Natural killer cell (primary cell): ENCODE data around the gene MAGIX. TPM values are rescaled to one million over a fixed set of nuclear protein-coding genes. Genes with fewer than 3 reads are reported as not detected.

ENCODE experiments used
- ATAC-seq, 3 donors: fragments of 150-1000 bp in 2 of 3; fragments of 200-7000 bp in 1 of 3; cut with Tn5 transposase; 1 replicate in 1 of 3; 2 replicates in 2 of 3; pipeline ENCODE4 v1.10.0; 2021; ENCODE audit warnings: mild to moderate bottlenecking in 2 of 3, moderate library complexity in 2 of 3
- DNase-seq, 2 donors: peaks; one replicate each; pipeline versions ENCODE4 v3.0.0 to v3.0.0-alpha.2; 2013 to 2021; ENCODE audit warnings: mixed read lengths in 1 of 2
- H3K27ac ChIP-seq: one replicate; pipeline ENCODE4 v1.5.1; 2013; ENCODE audit warnings: mild to moderate bottlenecking, low read length
- H3K27me3 ChIP-seq: one replicate; pipeline ENCODE4 v1.6.1; 2013; ENCODE audit warnings: low read length; ENCODE audit not compliant: control insufficient read depth, insufficient read depth
- H3K36me3 ChIP-seq: one replicate; pipeline ENCODE4 v1.6.1; 2013; ENCODE audit warnings: low read length; ENCODE audit not compliant: control insufficient read depth, insufficient read depth
- H3K4me1 ChIP-seq: one replicate; pipeline ENCODE4 v1.6.1; 2013; ENCODE audit warnings: low read length; ENCODE audit not compliant: control insufficient read depth, insufficient read depth
- H3K4me3 ChIP-seq: one replicate; pipeline ENCODE4 v1.5.1; 2013; ENCODE audit warnings: low read length
- H3K9me3 ChIP-seq: one replicate; pipeline ENCODE4 v1.6.1; 2013; ENCODE audit warnings: low read length; ENCODE audit not compliant: control insufficient read depth, insufficient read depth
- H3K27ac Mint-ChIP-seq, 2 donors: one replicate each; pipeline ENCODE4 v1.8.0; 2022; ENCODE audit warnings: mild to moderate bottlenecking in 2 of 2, mixed read lengths in 2 of 2, moderate library complexity in 1 of 2
- H3K27me3 Mint-ChIP-seq, 2 donors: one replicate each; pipeline ENCODE4 v1.8.0; 2022; ENCODE audit warnings: low read depth in 2 of 2, mixed read lengths in 2 of 2
- H3K36me3 Mint-ChIP-seq: one replicate; pipeline ENCODE4 v1.8.0; 2022; ENCODE audit warnings: mixed read lengths
- H3K4me1 Mint-ChIP-seq, 2 donors: one replicate each; pipeline ENCODE4 v1.8.0; 2022; ENCODE audit warnings: mixed read lengths in 2 of 2
- H3K4me3 Mint-ChIP-seq: one replicate; pipeline ENCODE4 v1.8.0; 2022; ENCODE audit warnings: mild to moderate bottlenecking, moderate library complexity, mixed read lengths
- H3K9me3 Mint-ChIP-seq, 2 donors: one replicate each; pipeline ENCODE4 v1.8.0; 2022; ENCODE audit warnings: mixed read lengths in 2 of 2
- CTCF ChIP-seq: fragments of 200-600 bp; IDR thresholded peaks from one replicate; pipeline ENCODE4 v1.8.0; 2022; ENCODE audit warnings: antibody characterized with exemption
- WGBS: methylation state at CpG from one replicate; pipeline ENCODE4 v1.1.7; 2013; ENCODE audit warnings: missing lambda C conversion rate; ENCODE audit not compliant: insufficient coverage; 5-methylcytosine and 5-hydroxymethylcytosine counted together
- intact Hi-C: fragments of 100-400 bp; cut with micrococcal nuclease; formaldehyde crosslinking; loops from one replicate; pipeline ENCODE4 v1.14.2; 2022
- total RNA-seq, 4 donors: library from RNA; stranded (reverse); fragments of 120-200 nt in 1 of 4; gene quantifications; one replicate each; pipeline versions ENCODE4 v1.2.3 to v1.2.4, GENCODE V29; 2013 to 2022

MAGIX gene
- total RNA-seq, 3 donors from 2014 or later (not counting 1 experiment from before 2014, with no cell fraction given), result 1.00 to 1.7 (median 1.2) TPM

- H3K27ac Mint-ChIP-seq, result peak overlapping the region in 1 of 2 donors; percentile 54
- ATAC-seq (no peak), DNase-seq (no peak)
- 86% methylated on average over 25 of the region's 27 CpGs for WGBS
- Histone ChIP-seq H3K27ac (no peak overlapping the region), H3K27me3 (no peaks in the 10 kb centered on the region), H3K9me3 (no peaks in the 10 kb centered on the region), H3K36me3 (peaks cover 16% of the 10 kb centered on the region), H3K4me1 (peaks cover 21% of the 10 kb centered on the region), H3K4me3 (no peak overlapping the region)
- TF ChIP-seq CTCF, result no peak
- no peak overlapping the region for H3K4me3 Mint-ChIP-seq
- no peaks in the 10 kb centered on the region for H3K27me3 Mint-ChIP-seq
- H3K36me3 Mint-ChIP-seq, result no peaks in the 10 kb centered on the region
- intact Hi-C loops, result no loop called here
- H3K9me3 Mint-ChIP-seq, result no peaks in the 10 kb centered on the region
- peaks cover 0 to 20% of the 10 kb centered on the region in 2 donors for H3K4me1 Mint-ChIP-seq
Measured at GRCh38 chrX:49176421-49177326, 14.1 kb downstream of the MAGIX start.

- Mint-ChIP-seq H3K27ac (peak overlapping the region in 1 of 2 donors; percentile 69), H3K4me1 (peaks cover 0 to 24% of the 10 kb centered on the region in 2 donors), H3K4me3 (no peak overlapping the region), H3K27me3 (no peaks in the 10 kb centered on the region), H3K36me3 (no peaks in the 10 kb centered on the region), H3K9me3 (no peaks in the 10 kb centered on the region)
- Histone ChIP-seq H3K9me3 (no peaks in the 10 kb centered on the region), H3K4me3 (no peak overlapping the region), H3K27me3 (no peaks in the 10 kb centered on the region), H3K4me1 (peaks cover 16% of the 10 kb centered on the region), H3K36me3 (peaks cover 17% of the 10 kb centered on the region), H3K27ac (no peak overlapping the region)
- intact Hi-C loops, result no loop called here
- ATAC-seq, result peak in 2 of 3 donors; percentile 52 to 65
- DNase-seq, result peak in 1 of 2 donors; percentile 46
- WGBS, result 84% methylated on average over 4 of the region's 4 CpGs
- no peak for TF ChIP-seq CTCF
Measured at GRCh38 chrX:49177338-49177833, 14.8 kb downstream of the MAGIX start.

- Mint-ChIP-seq H3K4me1 (peaks cover 0 to 22% of the 10 kb centered on the region in 2 donors), H3K27ac (peak overlapping the region in 1 of 2 donors; percentile 69), H3K27me3 (no peaks in the 10 kb centered on the region), H3K36me3 (no peaks in the 10 kb centered on the region), H3K9me3 (no peaks in the 10 kb centered on the region), H3K4me3 (no peak overlapping the region)
- H3K27ac ChIP-seq, result no peak overlapping the region
- peak in 1 of 3 donors; percentile 5 for ATAC-seq
- H3K36me3 ChIP-seq, result peaks cover 18% of the 10 kb centered on the region
- no peak overlapping the region for H3K4me3 ChIP-seq
- TF ChIP-seq CTCF, result no peak
- WGBS, result 94% methylated on average over 18 of the region's 23 CpGs
- H3K4me1 ChIP-seq, result peaks cover 10% of the 10 kb centered on the region
- H3K9me3 ChIP-seq, result no peaks in the 10 kb centered on the region
- DNase-seq, result no peak
- intact Hi-C loops, result no loop called here
- no peaks in the 10 kb centered on the region for H3K27me3 ChIP-seq
Measured at GRCh38 chrX:49177873-49178480, 15.4 kb downstream of the MAGIX start.
